GM12874 (cell line): ENCODE results near the gene SMAD6.
A peak's percentile ranks its signal among the peaks of the same experiment; 100 is the strongest.

Source experiments
- CTCF ChIP-seq: IDR thresholded peaks from 2 replicates; pipeline ENCODE4 v1.5.1; 2011; ENCODE audit warnings: low read depth, mild to moderate bottlenecking, control low read depth, low read length, moderate library complexity; ENCODE audit not compliant: insufficient read depth

The SMAD6 gene

GRCh38 chr15:66684136-66684681, 17.8 kb upstream of the SMAD6 start:
- no peak for TF ChIP-seq CTCF

- TF ChIP-seq CTCF = no peak
Measured at GRCh38 chr15:66685638-66686150, 16.3 kb upstream of the SMAD6 start.

GRCh38 chr15:66691727-66692126, 10.3 kb upstream of the SMAD6 start:
- TF ChIP-seq CTCF = no peak

- TF ChIP-seq CTCF = no peak
Measured at GRCh38 chr15:66692391-66692790, 9.6 kb upstream of the SMAD6 start.

GRCh38 chr15:66692808-66693596, 9.0 kb upstream of the SMAD6 start:
- TF ChIP-seq CTCF = no peak

GRCh38 chr15:66696770-66697169, 5.3 kb upstream of the SMAD6 start:
- no peak for TF ChIP-seq CTCF

- TF ChIP-seq CTCF = peak; percentile 77
Measured at GRCh38 chr15:66698318-66698961, 3.6 kb upstream of the SMAD6 start.
